PC-3 (cell line): ENCODE measurements around the gene FA2H.

ENCODE experiments used
- CTCF ChIP-seq: fragments of 300-600 bp; sonication (generic); conservative IDR thresholded peaks from 2 replicates; pipeline ENCODE4 v1.5.1; 2017; ENCODE audit warnings: antibody characterized with exemption, low read depth, mild to moderate bottlenecking, low read length
- EZH2 ChIP-seq: fragments of 300-600 bp; sonication (generic); IDR thresholded peaks from one replicate; pipeline ENCODE4 v1.6.1; 2017; ENCODE audit warnings: antibody characterized with exemption, mild to moderate bottlenecking, low read length; ENCODE audit not compliant: unreplicated experiment

GRCh38 chr16:74751658-74752057 lies 23.0 kb downstream of the FA2H start:
- TF ChIP-seq CTCF (no peak), EZH2 (no peak)
